Neural crest cell (in vitro differentiated cells): ENCODE measurements around the gene TMEM45A. TPM values are rescaled to one million over a fixed set of nuclear protein-coding genes. Genes with fewer than 3 reads are reported as not detected.

Source experiments
- DNase-seq: peaks from one replicate; pipeline ENCODE4 v3.0.0; 2021; ENCODE audit warnings: low read depth, mixed read lengths, low spot score
- H3K27ac Mint-ChIP-seq: one replicate; pipeline ENCODE4 v1.8.0; 2021; ENCODE audit warnings: mild to moderate bottlenecking, mixed read lengths; ENCODE audit not compliant: unreplicated experiment
- H3K27me3 Mint-ChIP-seq: 2 replicates; pipeline ENCODE4 v1.8.0; 2021; ENCODE audit warnings: low read depth, mild to moderate bottlenecking, mixed read lengths
- H3K36me3 Mint-ChIP-seq: 2 replicates; pipeline ENCODE4 v1.8.0; 2021; ENCODE audit warnings: low read depth, mild to moderate bottlenecking, mixed read lengths
- H3K4me1 Mint-ChIP-seq: 2 replicates; pipeline ENCODE4 v1.8.0; 2021; ENCODE audit warnings: mixed read lengths
- H3K4me3 Mint-ChIP-seq: one replicate; pipeline ENCODE4 v1.8.0; 2021; ENCODE audit warnings: mild to moderate bottlenecking, mixed read lengths
- H3K9me3 Mint-ChIP-seq: 2 replicates; pipeline ENCODE4 v1.8.0; 2021; ENCODE audit warnings: mixed read lengths
- total RNA-seq: library from RNA; stranded (reverse); gene quantifications from 2 replicates; pipeline ENCODE4 v1.2.1, GENCODE V29; 2021
- TF ChIP-seq, protein P1 (sequence below): fragments of 200-600 bp; sonication (generic); conservative IDR thresholded peaks from 2 replicates; pipeline ENCODE4 v1.5.0; 2021; ENCODE audit warnings: antibody characterized with exemption, mild to moderate bottlenecking

TMEM45A gene
- total RNA-seq, 1 donor from 2014 or later = 18.7 TPM

DNA sequence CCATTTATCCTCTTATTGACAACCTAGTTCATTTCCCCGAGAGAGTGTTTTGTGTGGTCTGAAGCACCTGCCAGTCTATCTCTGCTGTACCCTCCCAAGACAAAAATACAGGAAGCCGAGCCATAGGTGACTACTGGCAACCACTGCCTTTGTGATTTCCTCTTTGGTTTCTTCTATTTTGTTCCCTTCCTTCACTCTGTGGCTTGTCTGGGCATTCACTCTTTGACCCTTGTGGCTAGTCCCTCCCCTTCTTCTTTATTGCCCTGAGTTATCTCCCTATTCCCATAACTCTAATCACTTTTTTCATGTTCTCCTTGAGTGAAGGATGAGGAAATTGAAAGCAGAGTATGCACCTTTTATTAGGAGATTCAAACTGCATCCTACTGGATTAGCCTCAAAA, 116.9 kb downstream of the TMEM45A start, which contains the start of gene ADGRG7:
Gene ADGRG7 (plus strand): TSS at position 297 of the 400 bp plus-strand sequence. CDS start 256 bp downstream, outside the sequence.
- no peaks in the 10 kb centered on the region for H3K9me3 Mint-ChIP-seq
- H3K27me3 Mint-ChIP-seq = peaks cover 3% of the 10 kb centered on the region
- H3K4me3 Mint-ChIP-seq = no peak within 1 kb of the TSS
- no peak for DNase-seq
- no peaks in the 10 kb centered on the region for H3K36me3 Mint-ChIP-seq
- H3K4me1 Mint-ChIP-seq = peaks cover 15% of the 10 kb centered on the region
- TF ChIP-seq, protein P1, sequence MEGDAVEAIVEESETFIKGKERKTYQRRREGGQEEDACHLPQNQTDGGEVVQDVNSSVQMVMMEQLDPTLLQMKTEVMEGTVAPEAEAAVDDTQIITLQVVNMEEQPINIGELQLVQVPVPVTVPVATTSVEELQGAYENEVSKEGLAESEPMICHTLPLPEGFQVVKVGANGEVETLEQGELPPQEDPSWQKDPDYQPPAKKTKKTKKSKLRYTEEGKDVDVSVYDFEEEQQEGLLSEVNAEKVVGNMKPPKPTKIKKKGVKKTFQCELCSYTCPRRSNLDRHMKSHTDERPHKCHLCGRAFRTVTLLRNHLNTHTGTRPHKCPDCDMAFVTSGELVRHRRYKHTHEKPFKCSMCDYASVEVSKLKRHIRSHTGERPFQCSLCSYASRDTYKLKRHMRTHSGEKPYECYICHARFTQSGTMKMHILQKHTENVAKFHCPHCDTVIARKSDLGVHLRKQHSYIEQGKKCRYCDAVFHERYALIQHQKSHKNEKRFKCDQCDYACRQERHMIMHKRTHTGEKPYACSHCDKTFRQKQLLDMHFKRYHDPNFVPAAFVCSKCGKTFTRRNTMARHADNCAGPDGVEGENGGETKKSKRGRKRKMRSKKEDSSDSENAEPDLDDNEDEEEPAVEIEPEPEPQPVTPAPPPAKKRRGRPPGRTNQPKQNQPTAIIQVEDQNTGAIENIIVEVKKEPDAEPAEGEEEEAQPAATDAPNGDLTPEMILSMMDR = no peak
- no peak within 1 kb of the TSS for H3K27ac Mint-ChIP-seq

DNA sequence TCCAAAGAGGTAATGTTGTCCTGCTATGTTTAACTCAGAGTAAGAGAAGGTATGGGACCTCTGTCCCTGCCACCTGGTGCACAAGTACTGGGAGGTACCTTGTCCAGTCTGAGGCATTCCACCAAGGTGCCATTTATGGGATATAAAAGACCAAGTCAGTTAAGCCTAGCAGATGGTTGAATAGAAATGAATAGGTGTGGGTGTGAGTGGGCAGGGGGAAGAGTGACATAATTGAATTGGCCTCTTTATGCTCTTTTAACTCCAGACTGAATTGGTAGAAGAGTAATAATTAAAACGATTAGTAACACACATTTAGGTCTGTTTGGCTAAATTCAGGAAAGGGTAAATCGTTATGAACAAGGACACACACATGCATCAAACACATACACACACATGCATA, 117.5 kb downstream of the TMEM45A start:
- no peak overlapping the region for H3K27ac Mint-ChIP-seq
- no peaks in the 10 kb centered on the region for H3K9me3 Mint-ChIP-seq
- DNase-seq = no peak
- H3K36me3 Mint-ChIP-seq = no peaks in the 10 kb centered on the region
- peaks cover 15% of the 10 kb centered on the region for H3K4me1 Mint-ChIP-seq
- TF ChIP-seq, protein P1 = no peak
- H3K27me3 Mint-ChIP-seq = peaks cover 3% of the 10 kb centered on the region
- no peak overlapping the region for H3K4me3 Mint-ChIP-seq

DNA sequence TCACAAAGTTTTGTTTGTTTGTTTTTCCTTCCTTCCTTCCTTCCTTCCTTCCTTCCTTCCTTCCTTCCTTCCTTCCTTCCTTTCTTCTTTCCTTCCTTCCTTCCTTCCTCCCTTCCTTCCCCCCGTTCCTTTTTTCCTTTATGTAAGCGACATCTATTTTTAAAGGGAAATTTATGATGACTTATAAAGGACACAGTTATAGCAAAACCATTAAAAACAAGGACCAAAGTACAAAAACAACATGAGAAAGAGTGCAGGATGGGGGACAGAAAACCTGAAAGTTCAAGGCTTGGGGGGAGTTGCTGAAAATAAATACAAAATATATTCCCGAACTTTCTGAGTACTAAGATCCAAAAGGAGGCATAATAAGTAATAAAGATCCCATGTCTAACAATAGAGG, 118.8 kb downstream of the TMEM45A start:
- TF ChIP-seq, protein P1 = no peak
- no peak for DNase-seq
- H3K27me3 Mint-ChIP-seq = peaks cover 9% of the 10 kb centered on the region
- no peak overlapping the region for H3K4me3 Mint-ChIP-seq
- H3K9me3 Mint-ChIP-seq = no peaks in the 10 kb centered on the region
- no peaks in the 10 kb centered on the region for H3K36me3 Mint-ChIP-seq
- H3K4me1 Mint-ChIP-seq = peaks cover 15% of the 10 kb centered on the region
- no peak overlapping the region for H3K27ac Mint-ChIP-seq

DNA sequence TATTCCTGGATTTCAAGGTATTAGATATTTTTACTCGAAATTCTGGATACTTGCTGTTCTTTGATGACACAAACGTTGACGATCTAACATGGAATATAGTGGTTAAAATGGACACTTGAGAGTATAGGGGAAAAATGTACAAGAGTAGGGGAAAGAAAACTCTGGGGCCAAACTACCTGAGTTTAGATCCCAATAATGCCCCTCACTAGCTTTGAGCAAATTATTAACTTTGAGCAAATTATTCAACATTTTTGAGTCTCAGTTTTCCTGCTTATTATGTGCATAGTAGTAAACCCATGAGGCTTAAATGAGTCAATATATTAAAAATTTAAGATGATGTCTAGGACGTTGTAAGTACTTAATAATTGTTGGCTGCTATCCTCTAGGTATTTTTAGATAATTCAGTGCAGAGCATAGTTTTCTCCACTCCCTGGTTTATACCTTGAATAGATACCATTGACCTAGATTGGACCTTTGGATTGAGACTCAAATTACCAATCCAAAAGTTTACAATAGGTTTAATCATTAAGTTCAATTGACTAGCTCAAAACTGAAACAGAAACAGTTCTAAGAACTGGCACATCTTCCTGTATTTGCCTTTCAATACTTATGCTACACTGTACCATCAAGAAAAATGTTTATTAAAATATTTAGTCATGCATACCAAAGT, 121.4 kb downstream of the TMEM45A start:
- Mint-ChIP-seq H3K27ac (no peak overlapping the region), H3K36me3 (no peaks in the 10 kb centered on the region), H3K4me3 (no peak overlapping the region), H3K4me1 (peaks cover 15% of the 10 kb centered on the region), H3K27me3 (peaks cover 9% of the 10 kb centered on the region), H3K9me3 (no peaks in the 10 kb centered on the region)
- TF ChIP-seq, protein P1 = no peak
- no peak for DNase-seq

DNA sequence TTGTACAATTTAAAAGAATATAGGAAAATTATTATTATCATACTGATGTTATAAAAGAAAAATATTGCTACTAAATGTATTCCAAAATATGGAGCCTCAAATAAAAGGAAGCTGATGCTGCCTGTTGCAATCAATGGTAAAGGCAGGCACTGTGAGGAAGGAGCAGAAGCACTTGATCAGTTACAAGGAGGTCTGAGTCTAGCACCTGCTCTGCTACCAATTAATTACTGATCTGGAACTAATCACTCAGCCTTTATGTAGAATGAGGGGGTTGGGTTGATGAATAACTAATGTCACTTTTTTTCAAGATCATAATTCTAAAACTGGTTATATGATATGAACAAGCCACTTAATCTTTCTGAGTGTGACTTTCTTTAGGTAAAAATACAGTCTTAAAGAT, 122.5 kb downstream of the TMEM45A start:
- no peak overlapping the region for H3K27ac Mint-ChIP-seq
- no peak for DNase-seq
- H3K4me3 Mint-ChIP-seq = no peak overlapping the region
- TF ChIP-seq, protein P1 = no peak
- H3K36me3 Mint-ChIP-seq = no peaks in the 10 kb centered on the region
- peaks cover 8% of the 10 kb centered on the region for H3K4me1 Mint-ChIP-seq
- H3K9me3 Mint-ChIP-seq = no peaks in the 10 kb centered on the region
- peaks cover 9% of the 10 kb centered on the region for H3K27me3 Mint-ChIP-seq
